Fibroblast of pulmonary artery (primary cell): ENCODE results near the gene FIZ1.
A peak's percentile ranks its signal among the peaks of the same experiment; 100 is the strongest.

Experiments used
- DNase-seq: peaks from one replicate; pipeline ENCODE4 v3.0.0-alpha.2; 2010; ENCODE audit warnings: low read depth
- H3K4me3 ChIP-seq: replicated peaks from 2 replicates; pipeline ENCODE4 v1.5.1; 2011; ENCODE audit warnings: low read depth, mild to moderate bottlenecking, control low read depth, low read length, moderate library complexity
- TF ChIP-seq, protein P1 (sequence below): IDR thresholded peaks from 2 replicates; pipeline ENCODE4 v1.5.1; 2011; ENCODE audit warnings: mild to moderate bottlenecking, control low read depth, low read length, inconsistent platforms; ENCODE audit errors: missing control alignments

Gene FIZ1

DNA sequence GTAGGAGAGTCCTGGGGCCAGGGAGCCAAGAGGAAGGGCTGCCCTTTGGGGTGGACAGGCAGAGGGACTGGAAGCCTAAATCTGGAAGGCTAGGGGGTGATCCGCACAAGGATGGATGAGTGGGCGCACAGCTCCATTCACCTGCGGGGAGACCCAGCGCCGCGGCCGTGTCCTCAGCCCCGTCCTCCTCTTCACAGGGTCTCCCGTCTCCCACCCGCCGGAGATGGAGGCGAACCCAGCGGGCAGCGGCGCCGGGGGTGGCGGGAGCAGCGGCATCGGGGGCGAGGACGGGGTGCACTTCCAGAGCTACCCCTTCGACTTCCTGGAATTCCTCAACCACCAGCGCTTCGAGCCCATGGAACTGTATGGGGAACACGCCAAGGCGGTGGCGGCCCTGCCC lies 14.1 kb upstream of the FIZ1 start:
- no peak for DNase-seq
- TF ChIP-seq, protein P1, sequence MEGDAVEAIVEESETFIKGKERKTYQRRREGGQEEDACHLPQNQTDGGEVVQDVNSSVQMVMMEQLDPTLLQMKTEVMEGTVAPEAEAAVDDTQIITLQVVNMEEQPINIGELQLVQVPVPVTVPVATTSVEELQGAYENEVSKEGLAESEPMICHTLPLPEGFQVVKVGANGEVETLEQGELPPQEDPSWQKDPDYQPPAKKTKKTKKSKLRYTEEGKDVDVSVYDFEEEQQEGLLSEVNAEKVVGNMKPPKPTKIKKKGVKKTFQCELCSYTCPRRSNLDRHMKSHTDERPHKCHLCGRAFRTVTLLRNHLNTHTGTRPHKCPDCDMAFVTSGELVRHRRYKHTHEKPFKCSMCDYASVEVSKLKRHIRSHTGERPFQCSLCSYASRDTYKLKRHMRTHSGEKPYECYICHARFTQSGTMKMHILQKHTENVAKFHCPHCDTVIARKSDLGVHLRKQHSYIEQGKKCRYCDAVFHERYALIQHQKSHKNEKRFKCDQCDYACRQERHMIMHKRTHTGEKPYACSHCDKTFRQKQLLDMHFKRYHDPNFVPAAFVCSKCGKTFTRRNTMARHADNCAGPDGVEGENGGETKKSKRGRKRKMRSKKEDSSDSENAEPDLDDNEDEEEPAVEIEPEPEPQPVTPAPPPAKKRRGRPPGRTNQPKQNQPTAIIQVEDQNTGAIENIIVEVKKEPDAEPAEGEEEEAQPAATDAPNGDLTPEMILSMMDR, result no peak
- H3K4me3 ChIP-seq, result no peak overlapping the region

DNA sequence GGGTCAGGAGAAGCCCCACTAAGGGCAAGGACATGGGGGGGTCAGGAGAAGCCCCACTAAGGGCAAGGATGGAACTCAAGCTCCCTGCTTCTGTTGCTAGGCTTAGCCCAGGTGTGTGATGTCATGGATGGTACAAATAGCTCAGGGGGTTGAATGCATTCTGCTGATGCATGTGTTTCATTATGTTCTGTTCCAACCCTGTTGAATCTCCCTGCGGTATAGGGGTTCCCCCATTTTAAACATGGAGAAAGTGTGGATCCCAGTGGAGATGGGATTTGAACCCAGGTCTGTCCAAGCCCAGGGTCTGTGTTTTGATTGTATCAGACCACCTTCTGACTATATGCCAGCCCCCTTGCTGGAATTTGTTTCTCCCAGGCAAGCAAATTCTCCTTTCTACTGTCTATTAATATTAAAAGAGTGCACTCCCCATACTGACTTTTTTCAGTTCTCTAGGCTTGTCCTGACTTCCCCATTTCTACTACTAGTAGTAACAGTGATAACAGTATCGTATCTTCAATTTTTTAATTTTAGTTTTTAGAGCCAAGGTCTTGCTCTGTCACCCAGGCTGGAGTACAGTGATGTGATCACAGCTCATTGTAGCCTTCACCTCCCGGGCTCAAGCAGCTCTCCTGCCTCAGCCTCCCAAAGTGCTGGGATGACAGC lies 12.8 kb upstream of the FIZ1 start:
- TF ChIP-seq, protein P1, result no peak
- H3K4me3 ChIP-seq, result no peak overlapping the region
- DNase-seq, result no peak

DNA sequence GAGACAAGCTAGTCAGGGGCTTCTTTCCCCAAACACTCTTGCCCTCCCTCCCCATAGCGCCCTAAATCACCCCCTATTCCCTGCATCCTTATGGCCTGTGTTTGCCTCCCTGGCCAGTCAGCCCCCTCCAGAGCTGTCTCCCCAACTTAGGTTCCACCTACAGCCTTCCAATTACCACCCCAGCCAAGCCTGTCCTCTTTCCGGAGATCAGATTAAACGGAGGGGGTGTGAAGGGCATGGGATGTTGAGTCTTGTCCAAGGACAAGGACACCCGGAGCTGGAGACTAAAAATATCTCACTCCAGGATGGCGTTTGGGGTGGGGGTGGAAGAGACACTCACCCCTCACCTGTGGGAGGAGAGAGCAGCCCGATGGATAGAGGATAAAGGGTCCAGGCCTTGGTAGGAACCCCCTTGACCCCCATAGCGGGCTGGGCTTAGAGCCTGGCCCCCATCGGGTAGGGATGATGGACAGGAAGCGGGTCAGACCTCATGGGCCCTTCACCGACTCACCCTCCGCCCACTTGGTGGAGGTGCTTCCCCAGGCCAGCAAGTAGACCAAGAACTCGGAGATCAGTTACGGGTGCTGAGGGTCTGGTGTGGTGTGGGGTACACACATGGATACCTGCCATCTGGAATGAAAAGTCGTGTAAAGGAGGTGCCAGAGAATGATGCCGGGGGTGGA lies 12.1 kb upstream of the FIZ1 start:
- no peak for DNase-seq
- no peak overlapping the region for H3K4me3 ChIP-seq
- TF ChIP-seq, protein P1, result no peak

DNA sequence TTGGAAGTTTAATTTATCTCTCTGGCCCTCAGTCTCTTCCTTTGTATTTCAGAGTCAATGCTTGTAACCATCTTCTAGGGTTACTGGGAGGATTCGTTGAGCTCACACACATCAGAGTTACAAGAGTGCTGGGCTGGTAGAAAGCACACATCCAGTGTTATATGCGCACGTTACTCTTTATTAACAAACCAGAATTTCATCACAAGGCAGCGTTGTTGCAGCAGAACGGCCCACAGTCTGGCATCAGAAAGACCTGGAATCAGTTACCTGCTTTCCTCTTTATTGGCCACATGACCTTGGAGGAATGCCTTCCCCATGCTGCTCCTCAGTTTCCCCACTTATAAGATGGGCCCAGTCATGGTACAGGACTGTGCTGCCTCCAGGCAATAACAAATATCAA lies 10.0 kb upstream of the FIZ1 start:
- no peak overlapping the region for H3K4me3 ChIP-seq
- no peak for DNase-seq
- TF ChIP-seq, protein P1, result no peak

DNA sequence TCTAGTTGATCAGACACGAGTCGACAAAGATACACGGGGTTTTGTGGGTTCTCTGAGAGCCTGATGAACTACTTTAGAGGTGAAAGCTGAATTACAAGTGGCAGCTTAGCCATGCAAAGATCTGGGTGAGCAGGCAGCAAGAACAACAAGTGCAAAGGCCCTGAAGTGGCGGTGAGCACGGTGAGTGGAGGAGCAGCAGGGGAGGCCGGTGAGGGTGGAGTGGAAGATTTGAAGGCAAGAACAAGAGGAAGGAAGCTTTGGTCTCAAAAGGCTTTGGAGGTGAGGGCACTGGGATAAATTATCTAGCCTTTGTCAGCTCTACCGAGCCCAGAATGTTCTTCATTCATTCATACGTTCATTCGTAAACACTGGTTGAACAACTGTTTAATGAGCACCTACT lies 7.5 kb upstream of the FIZ1 start:
- H3K4me3 ChIP-seq, result peak overlapping the region; percentile 76
- TF ChIP-seq, protein P1, result no peak
- DNase-seq, result no peak

DNA sequence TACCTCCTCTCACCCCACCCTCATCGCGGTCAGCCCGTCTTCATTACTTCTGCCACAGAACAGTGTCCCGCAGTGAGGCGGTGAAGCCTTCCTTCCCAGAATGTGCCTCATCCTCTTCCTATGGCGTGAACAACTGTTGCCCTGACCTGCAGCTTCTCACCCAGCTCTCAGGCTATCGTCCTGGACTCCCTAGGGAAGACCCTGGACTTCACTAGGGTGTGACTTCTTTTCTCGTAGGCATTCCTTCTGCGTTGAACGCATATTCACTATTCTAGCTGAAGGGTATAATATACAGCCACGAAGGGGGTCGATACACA lies 7.1 kb upstream of the FIZ1 start:
- peak overlapping the region; percentile 76 for H3K4me3 ChIP-seq
- TF ChIP-seq, protein P1, result no peak
- DNase-seq, result no peak
